GM06990 (cell line): Measurements from ENCODE around the gene CHCHD10.

ENCODE experiments used
- DNase-seq: peaks from one replicate; pipeline ENCODE4 v3.0.0-alpha.2; 2011; ENCODE audit not compliant: insufficient read length; ENCODE audit errors: extremely low read depth
- H3K27me3 ChIP-seq: replicated peaks from 2 replicates; pipeline ENCODE4 v1.6.0; 2011; ENCODE audit warnings: low read length; ENCODE audit not compliant: control insufficient read depth, insufficient read depth
- H3K36me3 ChIP-seq: 2 replicates; pipeline ENCODE4 v1.5.1; 2011; ENCODE audit warnings: low read length; ENCODE audit not compliant: control insufficient read depth, insufficient read depth
- H3K4me3 ChIP-seq: replicated peaks from 2 replicates; pipeline ENCODE4 v1.5.1; 2011; ENCODE audit warnings: low read depth, mild to moderate bottlenecking, control low read depth, low read length
- CTCF ChIP-seq: IDR thresholded peaks from 2 replicates; pipeline ENCODE4 v1.5.1; 2011; ENCODE audit warnings: low read length, control low read depth, mild to moderate bottlenecking, inconsistent platforms; ENCODE audit not compliant: insufficient read depth, poor library complexity, severe bottlenecking

Gene CHCHD10

GRCh38 chr22:23789638-23790037 is 21.9 kb upstream of the CHCHD10 start:
- Histone ChIP-seq H3K27me3 (no peaks in the 10 kb centered on the region), H3K36me3 (peaks cover 13% of the 10 kb centered on the region), H3K4me3 (no peak overlapping the region)
- no peak for TF ChIP-seq CTCF
- DNase-seq, result no peak

- Histone ChIP-seq H3K4me3 (no peak overlapping the region), H3K27me3 (no peaks in the 10 kb centered on the region), H3K36me3 (peaks cover 13% of the 10 kb centered on the region)
- no peak for DNase-seq
- TF ChIP-seq CTCF, result no peak
Measured at GRCh38 chr22:23789121-23789520, 21.3 kb upstream of the CHCHD10 start.

GRCh38 chr22:23787910-23788309 is 20.1 kb upstream of the CHCHD10 start:
- DNase-seq, result no peak
- no peak for TF ChIP-seq CTCF
- H3K4me3 ChIP-seq, result peak overlapping the region; percentile 74
- H3K36me3 ChIP-seq, result peaks cover 7% of the 10 kb centered on the region
- H3K27me3 ChIP-seq, result no peaks in the 10 kb centered on the region

- H3K36me3 ChIP-seq, result peaks cover 7% of the 10 kb centered on the region
- TF ChIP-seq CTCF, result no peak
- peak overlapping the region; percentile 74 for H3K4me3 ChIP-seq
- DNase-seq, result no peak
- H3K27me3 ChIP-seq, result no peaks in the 10 kb centered on the region
Measured at GRCh38 chr22:23787600-23787896, 19.8 kb upstream of the CHCHD10 start.

GRCh38 chr22:23786752-23787599 is 19.2 kb upstream of the CHCHD10 start, which contains the start of gene SMARCB1:
TSS of gene SMARCB1 (plus strand) at chr22:23786966. CDS start at chr22:23787170, 204 bp downstream.
- Histone ChIP-seq H3K4me3 (peak within 1 kb of the TSS; percentile 85), H3K27me3 (no peaks in the 10 kb centered on the region), H3K36me3 (peaks cover 2% of the 10 kb centered on the region)
- peak; percentile 92 for DNase-seq
- TF ChIP-seq CTCF, result no peak

GRCh38 chr22:23786261-23786710 is 18.5 kb upstream of the CHCHD10 start:
- H3K36me3 ChIP-seq, result no peaks in the 10 kb centered on the region; the same call in 1 of the 2 replicates
- no peak for TF ChIP-seq CTCF
- peak overlapping the region; percentile 85 for H3K4me3 ChIP-seq
- DNase-seq, result no peak
- no peaks in the 10 kb centered on the region for H3K27me3 ChIP-seq
